A673 (cell line): Measurements from ENCODE around the gene NLRP1.

Experiments used
- CTCF ChIP-seq: fragments of 300-800, 200-600 bp; sonication (generic); conservative IDR thresholded peaks from 2 replicates; pipeline ENCODE4 v1.5.1; 2017; ENCODE audit warnings: low read depth, mild to moderate bottlenecking, antibody characterized with exemption, low read length, moderate library complexity, mixed read lengths
- EZH2 ChIP-seq: fragments of 200-600 bp; sonication (generic); IDR thresholded peaks from 2 replicates; pipeline ENCODE4 v1.6.1; 2017; ENCODE audit warnings: borderline replicate concordance, low read depth, mild to moderate bottlenecking, mixed read lengths, antibody characterized with exemption, low read length; ENCODE audit not compliant: poor library complexity, severe bottlenecking

- no peak for TF ChIP-seq EZH2
- no peak for TF ChIP-seq CTCF
Measured at GRCh38 chr17:5532581-5532980, 51.7 kb downstream of the NLRP1 start.
